ENCODE data around the gene CERK.

The CERK gene

DNA sequence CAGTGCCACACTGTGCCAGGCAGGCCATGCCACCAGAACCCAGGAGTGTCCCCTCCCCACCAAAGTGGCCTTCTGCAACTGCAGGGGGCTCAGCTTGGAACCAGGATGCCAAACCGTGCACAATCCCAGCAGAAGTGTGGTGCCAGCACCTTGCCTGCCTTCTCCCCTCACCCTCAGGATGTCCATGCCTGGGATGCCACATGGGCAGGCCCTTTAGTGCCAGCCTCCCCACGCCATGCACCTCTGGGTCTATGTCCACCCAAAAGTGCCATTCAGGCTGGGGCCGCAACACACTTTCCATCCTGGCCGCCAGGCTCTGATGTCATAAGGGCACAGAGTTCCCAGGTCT, 15.7 kb upstream of the CERK start:
- TF ChIP-seq, protein P1, sequence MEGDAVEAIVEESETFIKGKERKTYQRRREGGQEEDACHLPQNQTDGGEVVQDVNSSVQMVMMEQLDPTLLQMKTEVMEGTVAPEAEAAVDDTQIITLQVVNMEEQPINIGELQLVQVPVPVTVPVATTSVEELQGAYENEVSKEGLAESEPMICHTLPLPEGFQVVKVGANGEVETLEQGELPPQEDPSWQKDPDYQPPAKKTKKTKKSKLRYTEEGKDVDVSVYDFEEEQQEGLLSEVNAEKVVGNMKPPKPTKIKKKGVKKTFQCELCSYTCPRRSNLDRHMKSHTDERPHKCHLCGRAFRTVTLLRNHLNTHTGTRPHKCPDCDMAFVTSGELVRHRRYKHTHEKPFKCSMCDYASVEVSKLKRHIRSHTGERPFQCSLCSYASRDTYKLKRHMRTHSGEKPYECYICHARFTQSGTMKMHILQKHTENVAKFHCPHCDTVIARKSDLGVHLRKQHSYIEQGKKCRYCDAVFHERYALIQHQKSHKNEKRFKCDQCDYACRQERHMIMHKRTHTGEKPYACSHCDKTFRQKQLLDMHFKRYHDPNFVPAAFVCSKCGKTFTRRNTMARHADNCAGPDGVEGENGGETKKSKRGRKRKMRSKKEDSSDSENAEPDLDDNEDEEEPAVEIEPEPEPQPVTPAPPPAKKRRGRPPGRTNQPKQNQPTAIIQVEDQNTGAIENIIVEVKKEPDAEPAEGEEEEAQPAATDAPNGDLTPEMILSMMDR (conservative IDR thresholded peaks at IDR 0.05; ENCODE audit: low read depth, low read length) = no peak
- DNase-seq (ENCODE audit: low read depth) = no peak
- no peak overlapping the region for H3K4me3 ChIP-seq (ENCODE audit: low read length)

DNA sequence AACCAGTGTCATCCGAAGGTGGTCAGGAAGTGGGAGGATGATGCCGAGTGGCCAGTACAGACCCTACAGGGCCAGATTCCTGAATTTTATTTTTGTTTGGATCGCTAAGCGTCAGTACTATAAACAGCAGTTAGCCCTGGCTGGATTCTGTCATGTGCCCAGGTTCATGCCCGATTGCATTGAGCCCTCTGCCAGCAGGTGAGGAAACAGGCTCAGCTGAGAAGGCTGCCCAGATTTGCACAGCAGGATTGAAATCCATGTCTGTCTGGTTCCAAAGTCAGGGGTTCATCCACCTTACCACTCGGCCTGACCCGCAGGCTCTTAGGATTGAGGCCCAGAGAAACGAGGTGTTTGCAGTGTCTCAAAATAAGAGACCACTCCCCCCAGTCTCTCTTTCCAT, 15.3 kb upstream of the CERK start:
- no peak overlapping the region for H3K4me3 ChIP-seq (ENCODE audit: low read length)
- TF ChIP-seq, protein P1 (conservative IDR thresholded peaks at IDR 0.05; ENCODE audit: low read depth, low read length) = no peak
- DNase-seq (ENCODE audit: low read depth) = no peak

DNA sequence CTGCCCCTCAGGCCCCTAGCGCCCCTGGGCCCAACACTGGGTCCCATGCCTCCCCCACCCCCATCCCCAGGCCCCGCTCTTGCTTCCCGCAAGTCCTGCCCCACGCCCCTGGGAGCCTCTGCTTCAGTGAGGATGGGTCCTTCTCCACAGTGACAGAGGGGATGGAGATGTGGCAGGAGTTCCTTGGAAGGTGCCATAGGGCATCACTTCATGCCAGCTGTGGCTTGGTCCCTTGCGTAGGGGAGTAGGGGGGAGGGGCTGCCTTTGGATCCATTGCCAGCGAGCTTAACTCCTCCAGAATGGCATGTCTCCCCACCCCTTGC, 14.9 kb upstream of the CERK start:
- no peak overlapping the region for H3K4me3 ChIP-seq (ENCODE audit: low read length)
- TF ChIP-seq, protein P1 (conservative IDR thresholded peaks at IDR 0.05; ENCODE audit: low read depth, low read length) = no peak
- no peak for DNase-seq (ENCODE audit: low read depth)

DNA sequence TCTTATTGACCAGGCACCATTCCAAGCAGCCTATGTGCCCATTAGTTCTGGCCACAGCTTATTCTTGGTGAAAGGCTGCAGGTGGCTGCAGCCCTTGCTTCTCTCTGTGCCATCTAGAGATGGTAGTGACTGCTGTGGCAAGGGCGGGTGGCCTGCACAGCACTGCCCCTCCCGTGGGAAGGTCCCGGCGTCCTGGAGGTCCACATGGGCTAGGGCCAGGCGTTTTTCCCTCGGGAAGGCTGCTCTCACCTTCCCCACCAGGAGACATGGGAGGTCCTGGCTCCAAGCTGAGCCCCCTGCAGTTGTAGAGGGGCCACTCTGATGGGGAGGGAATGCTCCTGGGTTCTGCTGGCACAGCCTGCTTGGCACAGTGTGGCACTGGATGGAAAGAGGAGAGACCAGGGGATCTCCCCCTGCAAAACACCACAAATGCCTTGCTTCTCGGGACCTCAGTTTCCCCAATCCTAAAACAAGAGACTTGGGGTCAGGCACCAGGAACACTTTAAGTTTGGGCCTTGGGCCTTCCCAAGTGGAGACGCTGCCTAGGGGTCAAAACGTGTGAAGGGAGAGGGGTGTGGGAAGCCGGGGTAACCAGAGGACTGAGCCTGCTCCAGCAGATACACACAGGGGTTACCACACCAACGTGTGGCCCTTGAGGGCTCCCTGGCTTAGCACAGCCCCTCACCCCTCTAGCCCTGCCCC, 14.4 kb upstream of the CERK start:
- TF ChIP-seq, protein P1 (conservative IDR thresholded peaks at IDR 0.05; ENCODE audit: low read depth, low read length) = no peak
- no peak for DNase-seq (ENCODE audit: low read depth)

DNA sequence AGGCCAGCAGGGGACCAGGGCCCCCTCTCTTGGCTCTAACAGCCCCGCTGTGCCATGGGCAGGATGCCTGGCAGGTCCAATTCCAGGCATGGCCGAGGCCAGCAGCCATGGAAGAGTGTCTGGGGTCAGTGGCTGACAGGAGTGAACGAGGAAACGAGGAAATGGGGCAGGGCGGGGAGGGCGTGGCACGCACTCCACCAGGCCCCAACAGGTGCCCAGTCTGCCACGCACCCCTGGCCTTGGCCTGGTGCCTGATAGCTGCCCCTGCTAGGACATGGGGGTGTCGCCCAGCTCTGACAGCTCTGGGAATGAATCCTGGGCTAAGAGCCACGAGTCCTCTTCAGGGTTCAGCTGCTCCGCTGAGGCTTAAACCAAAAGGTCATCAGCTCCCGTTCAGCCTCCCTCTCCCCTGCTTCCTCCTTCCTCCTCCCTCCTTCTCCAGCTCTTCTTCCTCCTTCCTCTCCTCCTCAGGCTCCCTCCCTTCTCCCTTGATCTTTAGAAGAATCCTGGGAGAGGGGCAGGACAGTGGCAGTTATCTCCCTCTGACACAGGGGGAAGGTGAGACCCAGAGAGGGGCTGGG, 12.9 kb upstream of the CERK start:
- no peak for DNase-seq (ENCODE audit: low read depth)
- no peak overlapping the region for H3K4me3 ChIP-seq (ENCODE audit: low read length)
- TF ChIP-seq, protein P1 (conservative IDR thresholded peaks at IDR 0.05; ENCODE audit: low read depth, low read length) = no peak

More for the DNA sequence above, 14.4 kb upstream of the CERK start:
- no peak overlapping the region for H3K4me3 ChIP-seq (ENCODE audit: low read length)

DNA sequence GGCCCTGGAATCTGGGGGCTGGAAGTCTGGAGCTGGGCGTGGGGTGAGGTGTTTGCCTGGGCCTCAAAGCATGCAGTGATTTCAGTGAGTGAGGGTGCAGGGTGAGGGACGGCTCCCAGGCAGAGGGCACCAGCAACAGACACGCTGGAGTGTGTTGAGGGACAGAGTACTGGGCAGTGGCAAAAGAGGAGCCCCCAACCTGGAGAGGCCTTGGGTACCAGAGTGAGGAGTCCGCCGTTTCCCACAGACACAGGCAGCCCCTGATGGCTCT, 12.4 kb upstream of the CERK start:
- TF ChIP-seq, protein P1 (conservative IDR thresholded peaks at IDR 0.05; ENCODE audit: low read depth, low read length) = no peak
- DNase-seq (ENCODE audit: low read depth) = no peak
- H3K4me3 ChIP-seq (ENCODE audit: low read length) = no peak overlapping the region

DNA sequence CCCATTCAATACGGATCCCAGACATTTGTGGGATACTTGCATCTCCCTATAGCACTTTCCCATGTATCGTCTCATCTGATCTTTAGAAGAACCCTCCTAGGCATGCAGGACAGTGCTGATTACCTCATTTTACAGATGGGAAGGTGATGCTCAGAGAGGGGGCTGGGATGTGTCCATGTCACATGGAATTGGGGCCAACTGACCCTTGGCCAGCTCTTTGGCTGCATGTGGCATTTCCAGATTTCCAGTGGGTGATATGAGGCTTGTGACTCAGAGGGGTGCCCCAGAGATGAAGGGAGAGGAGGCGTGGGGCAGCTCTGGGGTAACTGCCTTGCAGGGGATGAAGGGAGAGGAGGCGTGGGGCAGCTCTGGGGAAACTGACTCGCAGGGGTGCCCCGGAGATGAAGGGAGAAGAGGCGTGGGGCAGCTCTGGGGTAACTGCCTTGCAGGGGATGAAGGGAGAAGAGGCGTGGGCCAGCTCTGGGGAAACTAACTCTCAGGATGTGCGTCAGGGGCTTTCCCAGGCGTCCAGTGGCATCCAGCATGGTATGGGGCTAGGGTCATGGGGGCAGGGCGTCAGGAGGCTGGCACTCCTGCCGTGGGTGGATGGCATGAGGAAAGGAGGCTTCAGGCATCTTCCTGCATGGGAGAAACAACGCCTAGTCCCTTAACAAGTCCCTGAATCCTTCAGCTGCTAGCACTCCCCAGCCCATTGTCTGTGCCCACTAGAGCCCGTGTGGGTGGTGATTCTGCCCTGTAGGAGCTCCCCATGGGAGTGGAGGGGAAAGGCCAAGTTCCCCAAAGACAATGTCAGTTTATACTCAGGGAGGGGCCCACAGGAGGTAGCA, 11.9 kb upstream of the CERK start:
- TF ChIP-seq, protein P1 (conservative IDR thresholded peaks at IDR 0.05; ENCODE audit: low read depth, low read length) = no peak
- no peak overlapping the region for H3K4me3 ChIP-seq (ENCODE audit: low read length)
- DNase-seq (ENCODE audit: low read depth) = no peak

Data from retinal pigment epithelial cell (primary cell).